HepG2 (cell line): ENCODE measurements around the gene KRTAP1-4. TPM values are rescaled to one million over a fixed set of nuclear protein-coding genes. Genes with fewer than 3 reads are reported as not detected.

ENCODE experiments used
- BATF2 ChIP-seq: sonication (generic); formaldehyde crosslinking; IDR thresholded peaks from 2 replicates; pipeline ENCODE4 v1.8.0; 2022; ENCODE audit warnings: mild to moderate bottlenecking, missing genetic modification reagents, moderate library complexity
- CEBPG ChIP-seq: IDR thresholded peaks from 2 replicates; pipeline ENCODE4 v1.6.1; 2016
- HMGA1 ChIP-seq: sonication (generic); formaldehyde crosslinking; conservative IDR thresholded peaks from 2 replicates; pipeline ENCODE4 v1.4.0; 2020; ENCODE audit warnings: missing genetic modification reagents
- HNF4A ChIP-seq: sonication (generic); formaldehyde crosslinking; IDR thresholded peaks from 2 replicates; pipeline ENCODE4 v1.4.0; 2020; ENCODE audit warnings: missing genetic modification reagents
- IRF2 ChIP-seq: IDR thresholded peaks from 2 replicates; pipeline ENCODE4 v1.6.1; 2018; ENCODE audit warnings: missing genetic modification reagents, missing compliant biosample characterization
- JUNB ChIP-seq: sonication (generic); formaldehyde crosslinking; IDR thresholded peaks from 2 replicates; pipeline ENCODE4 v1.8.0; 2022; ENCODE audit warnings: missing genetic modification reagents, mild to moderate bottlenecking, borderline replicate concordance
- KAT2B ChIP-seq: fragments of 150-350 bp; IDR thresholded peaks from 2 replicates; pipeline ENCODE4 v1.6.1; 2014; ENCODE audit warnings: low read depth, low read length, borderline replicate concordance
- NR2F2 ChIP-seq: IDR thresholded peaks from 2 replicates; pipeline ENCODE4 v1.6.1; 2012; ENCODE audit warnings: low read depth, inconsistent platforms, borderline replicate concordance
- ZKSCAN1 ChIP-seq: fragments of 150-350 bp; IDR thresholded peaks from 2 replicates; pipeline ENCODE4 v1.6.1; 2014; ENCODE audit warnings: low read length
- ZNF142 ChIP-seq: sonication (generic); formaldehyde crosslinking; IDR thresholded peaks from 2 replicates; pipeline ENCODE4 v1.4.0; 2020; ENCODE audit warnings: missing genetic modification reagents
- ZNF264 ChIP-seq: sonication (generic); formaldehyde crosslinking; IDR thresholded peaks from 2 replicates; pipeline ENCODE4 v1.4.0; 2020; ENCODE audit warnings: missing genetic modification reagents
- ZNF546 ChIP-seq: sonication (generic); formaldehyde crosslinking; conservative IDR thresholded peaks from 2 replicates; pipeline ENCODE4 v1.8.1; 2023; ENCODE audit warnings: mild to moderate bottlenecking, missing genetic modification reagents
- ZNF678 ChIP-seq: sonication (generic); formaldehyde crosslinking; IDR thresholded peaks from 2 replicates; pipeline ENCODE4 v1.4.0; 2020; ENCODE audit warnings: mild to moderate bottlenecking, missing genetic modification reagents
- ZNF740 ChIP-seq: sonication (generic); formaldehyde crosslinking; IDR thresholded peaks from 2 replicates; pipeline ENCODE4 v1.4.0; 2020; ENCODE audit warnings: missing genetic modification reagents
- ZNF883 ChIP-seq: sonication (generic); formaldehyde crosslinking; IDR thresholded peaks from 2 replicates; pipeline ENCODE4 v1.5.1; 2020; ENCODE audit warnings: mild to moderate bottlenecking, missing genetic modification reagents; ENCODE audit errors: not compliant biosample characterization
- polyA plus RNA-seq, 8 experiments: library from polyadenylated mRNA; depleted of rRNA in 3 of 8; stranded (reverse) in 7 of 8; unstranded in 1 of 8; fragments of >200 nt; fragmentation: Illumina TruSeq in 4 of 8; extraction: Trizol in 4 of 8; gene quantifications; 2 replicates each; pipeline versions ENCODE4 v1.2.1 to v1.2.3, GENCODE V29; 2011 to 2016; ENCODE audit warnings: low read depth in 4 of 8, missing spikeins in 1 of 8, mixed read lengths in 1 of 8; ENCODE audit not compliant: insufficient read depth in 1 of 8
- total RNA-seq, 5 experiments: library from RNA; depleted of rRNA; stranded (reverse); fragments of >200 nt; fragmentation: Illumina TruSeq; extraction: Trizol; gene quantifications; 2 replicates each; pipeline ENCODE4 v1.2.3, GENCODE V29; 2016; ENCODE audit warnings: low read depth in 1 of 5
- TF ChIP-seq, protein P1 (sequence below): IDR thresholded peaks from 2 replicates; pipeline ENCODE4 v1.6.1; 2012; ENCODE audit warnings: low read depth, low read length, improper control_type of control experiment
- TF ChIP-seq, protein P2 (sequence below): sonication (generic); formaldehyde crosslinking; IDR thresholded peaks from 2 replicates; pipeline ENCODE4 v1.4.0; 2020; ENCODE audit warnings: mild to moderate bottlenecking, missing genetic modification reagents
- TF ChIP-seq, protein P3 (sequence below): IDR thresholded peaks from 2 replicates; pipeline ENCODE4 v1.6.1; 2012; ENCODE audit warnings: inconsistent platforms
- TF ChIP-seq, protein P4 (sequence below): sonication (generic); formaldehyde crosslinking; IDR thresholded peaks from 2 replicates; pipeline ENCODE4 v1.5.0; 2020; ENCODE audit warnings: missing genetic modification reagents

The KRTAP1-4 gene
- total and polyA plus RNA-seq, 2 of the 13 experiments (the other 11 are each of a cell fraction or from before 2014, with no cell fraction given), result not detected

DNA sequence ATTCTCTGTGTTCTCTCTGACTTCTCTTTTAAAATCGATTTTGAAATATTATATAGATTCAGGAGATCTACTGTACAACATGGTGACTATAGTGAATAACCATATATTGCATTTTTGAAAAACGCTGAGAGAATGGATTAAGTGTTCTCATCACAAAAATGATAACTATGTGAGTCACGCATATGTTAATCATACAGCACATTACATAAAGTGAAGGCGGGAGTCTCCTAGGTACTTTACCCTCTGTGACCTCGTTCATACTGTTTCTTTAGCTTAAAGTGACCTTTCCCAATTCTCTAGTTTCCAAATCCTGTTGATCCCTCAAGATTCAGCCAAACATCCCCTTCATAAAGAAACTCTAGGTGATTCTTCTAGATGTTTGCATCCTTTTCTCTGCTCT is 27.2 kb downstream of the KRTAP1-4 start (continued):
- TF ChIP-seq, protein P1, sequence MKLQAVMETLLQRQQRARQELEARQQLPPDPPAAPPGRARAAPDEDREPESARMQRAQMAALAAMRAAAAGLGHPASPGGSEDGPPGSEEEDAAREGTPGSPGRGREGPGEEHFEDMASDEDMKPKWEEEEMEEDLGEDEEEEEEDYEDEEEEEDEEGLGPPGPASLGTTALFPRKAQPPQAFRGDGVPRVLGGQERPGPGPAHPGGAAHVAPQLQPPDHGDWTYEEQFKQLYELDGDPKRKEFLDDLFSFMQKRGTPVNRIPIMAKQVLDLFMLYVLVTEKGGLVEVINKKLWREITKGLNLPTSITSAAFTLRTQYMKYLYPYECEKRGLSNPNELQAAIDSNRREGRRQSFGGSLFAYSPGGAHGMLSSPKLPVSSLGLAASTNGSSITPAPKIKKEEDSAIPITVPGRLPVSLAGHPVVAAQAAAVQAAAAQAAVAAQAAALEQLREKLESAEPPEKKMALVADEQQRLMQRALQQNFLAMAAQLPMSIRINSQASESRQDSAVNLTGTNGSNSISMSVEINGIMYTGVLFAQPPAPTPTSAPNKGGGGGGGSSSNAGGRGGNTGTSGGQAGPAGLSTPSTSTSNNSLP, result peak; percentile 47; the same call in 1 of the 2 replicates
- TF ChIP-seq IRF2 (CRISPR knock-in tag) (no peak), ZNF740 (CRISPR knock-in tag) (no peak), BATF2 (CRISPR knock-in tag) (no peak), ZNF883 (CRISPR knock-in tag) (no peak), ZNF678 (CRISPR knock-in tag) (no peak), NR2F2 (peak; percentile 26; the same call in 1 of the 2 replicates), HMGA1 (CRISPR knock-in tag) (no peak), HNF4A (CRISPR knock-in tag) (peak; percentile 28; the same call in 1 of the 2 replicates), ZKSCAN1 (no peak), ZNF264 (CRISPR knock-in tag) (no peak), CEBPG (CRISPR knock-in tag) (0 out of 2 replicates have a peak, but pooled peaks have one; percentile 15), ZNF546 (CRISPR knock-in tag) (no peak), ZNF142 (CRISPR knock-in tag) (no peak), KAT2B (no peak), JUNB (no peak)
- TF ChIP-seq, protein P2, sequence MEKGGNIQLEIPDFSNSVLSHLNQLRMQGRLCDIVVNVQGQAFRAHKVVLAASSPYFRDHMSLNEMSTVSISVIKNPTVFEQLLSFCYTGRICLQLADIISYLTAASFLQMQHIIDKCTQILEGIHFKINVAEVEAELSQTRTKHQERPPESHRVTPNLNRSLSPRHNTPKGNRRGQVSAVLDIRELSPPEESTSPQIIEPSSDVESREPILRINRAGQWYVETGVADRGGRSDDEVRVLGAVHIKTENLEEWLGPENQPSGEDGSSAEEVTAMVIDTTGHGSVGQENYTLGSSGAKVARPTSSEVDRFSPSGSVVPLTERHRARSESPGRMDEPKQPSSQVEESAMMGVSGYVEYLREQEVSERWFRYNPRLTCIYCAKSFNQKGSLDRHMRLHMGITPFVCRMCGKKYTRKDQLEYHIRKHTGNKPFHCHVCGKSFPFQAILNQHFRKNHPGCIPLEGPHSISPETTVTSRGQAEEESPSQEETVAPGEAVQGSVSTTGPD, result no peak
- TF ChIP-seq, protein P3, sequence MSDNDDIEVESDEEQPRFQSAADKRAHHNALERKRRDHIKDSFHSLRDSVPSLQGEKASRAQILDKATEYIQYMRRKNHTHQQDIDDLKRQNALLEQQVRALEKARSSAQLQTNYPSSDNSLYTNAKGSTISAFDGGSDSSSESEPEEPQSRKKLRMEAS, result no peak
- TF ChIP-seq, protein P4, sequence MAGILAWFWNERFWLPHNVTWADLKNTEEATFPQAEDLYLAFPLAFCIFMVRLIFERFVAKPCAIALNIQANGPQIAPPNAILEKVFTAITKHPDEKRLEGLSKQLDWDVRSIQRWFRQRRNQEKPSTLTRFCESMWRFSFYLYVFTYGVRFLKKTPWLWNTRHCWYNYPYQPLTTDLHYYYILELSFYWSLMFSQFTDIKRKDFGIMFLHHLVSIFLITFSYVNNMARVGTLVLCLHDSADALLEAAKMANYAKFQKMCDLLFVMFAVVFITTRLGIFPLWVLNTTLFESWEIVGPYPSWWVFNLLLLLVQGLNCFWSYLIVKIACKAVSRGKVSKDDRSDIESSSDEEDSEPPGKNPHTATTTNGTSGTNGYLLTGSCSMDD, result no peak
